ENCODE results near the gene OR2T6. TPM values are rescaled to one million over a fixed set of nuclear protein-coding genes. Genes with fewer than 3 reads are reported as not detected.

The OR2T6 gene
- total and polyA plus RNA-seq, 5 donors from 2014 or later: not detected

DNA sequence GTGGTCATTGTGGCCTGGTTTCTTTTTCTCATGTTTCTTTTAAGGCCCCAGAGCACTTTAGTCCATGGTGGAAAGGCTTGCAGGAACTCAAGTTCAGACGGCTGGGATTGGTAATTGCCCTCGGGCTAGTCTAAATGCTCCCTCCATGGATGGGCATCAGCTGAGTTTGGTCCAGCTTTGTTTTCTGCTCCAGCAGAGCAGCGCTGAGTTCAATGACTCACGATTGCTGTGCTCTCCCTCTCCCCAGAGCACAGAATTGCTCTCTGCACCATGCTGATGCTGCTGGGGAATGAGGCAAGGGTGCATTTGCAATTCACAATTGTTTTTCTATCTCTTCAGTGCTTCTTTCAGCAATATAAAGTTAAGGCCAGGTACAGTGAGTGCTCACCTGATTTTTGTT lies 1.8 kb upstream of the OR2T6 start:
- Mint-ChIP-seq H3K4me1 (peaks cover 0 to 16% (median 4%) of the 10 kb centered on the region in 4 donors), H3K27ac (peak overlapping the region in 1 of 3 donors; percentile 16), H3K4me3 (no peak overlapping the region), H3K27me3 (no peaks in the 10 kb centered on the region), H3K9me3 (no peaks in the 10 kb centered on the region), H3K36me3 (no peaks in the 10 kb centered on the region)
- ATAC-seq (ENCODE audit: low read depth in 2 of 2): no peak
- no peak overlapping the region for H3K27ac ChIP-seq (ENCODE audit: insufficient read depth, low read length, poor library complexity, severe bottlenecking)
- H3K4me1 ChIP-seq (ENCODE audit: control insufficient read depth, insufficient read depth, low read length, poor library complexity, severe bottlenecking): no peaks in the 10 kb centered on the region
- no peak for DNase-seq
- H3K36me3 ChIP-seq (ENCODE audit: control insufficient read depth, insufficient read depth, low read length): no peaks in the 10 kb centered on the region
- H3K9me3 ChIP-seq (ENCODE audit: control insufficient read depth in 2 of 2, low read length in 2 of 2): no peaks in the 10 kb centered on the region
- no peak overlapping the region for H3K4me3 ChIP-seq (ENCODE audit: low read depth, low read length)
- H3K27me3 ChIP-seq (ENCODE audit: control insufficient read depth, insufficient read depth, low read length): no peaks in the 10 kb centered on the region

- no peak overlapping the region for H3K27ac Mint-ChIP-seq
- DNase-seq: no peak
- H3K9me3 Mint-ChIP-seq: no peaks in the 10 kb centered on the region
- no peak for ATAC-seq (ENCODE audit: low read depth in 2 of 2)
- H3K27me3 Mint-ChIP-seq: no peaks in the 10 kb centered on the region
- Histone ChIP-seq H3K9me3 (ENCODE audit: control insufficient read depth in 2 of 2, low read length in 2 of 2) (no peaks in the 10 kb centered on the region), H3K4me1 (ENCODE audit: control insufficient read depth, insufficient read depth, low read length, poor library complexity, severe bottlenecking) (no peaks in the 10 kb centered on the region), H3K27ac (ENCODE audit: insufficient read depth, low read length, poor library complexity, severe bottlenecking) (no peak overlapping the region), H3K4me3 (ENCODE audit: low read depth, low read length) (no peak overlapping the region), H3K27me3 (ENCODE audit: control insufficient read depth, insufficient read depth, low read length) (no peaks in the 10 kb centered on the region), H3K36me3 (ENCODE audit: control insufficient read depth, insufficient read depth, low read length) (no peaks in the 10 kb centered on the region)
- H3K4me3 Mint-ChIP-seq: no peak overlapping the region
- peaks cover 0 to 15% (median 4%) of the 10 kb centered on the region in 4 donors for H3K4me1 Mint-ChIP-seq
- no peaks in the 10 kb centered on the region for H3K36me3 Mint-ChIP-seq
Observed at GRCh38 chr1:248376916-248377315, 1.4 kb downstream of the OR2T6 start.

DNA sequence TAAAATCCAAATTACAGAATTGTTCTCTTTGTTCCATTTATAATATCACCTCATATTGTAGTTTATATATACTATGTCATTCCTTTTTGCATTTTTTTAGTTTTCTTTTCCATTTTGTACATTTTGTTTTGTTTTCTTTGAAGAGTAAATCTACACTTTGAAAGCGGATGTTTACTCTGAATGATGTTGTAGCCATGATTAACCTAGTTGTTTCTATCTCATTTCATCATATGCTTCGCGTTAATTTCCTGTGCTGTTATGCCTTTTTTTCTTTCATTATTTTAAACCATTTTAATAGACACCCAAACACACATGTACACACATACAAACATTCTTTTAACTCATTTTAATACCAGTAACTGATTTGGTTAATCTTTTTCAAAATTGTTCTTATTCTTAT lies 5.3 kb downstream of the OR2T6 start:
- no peaks in the 10 kb centered on the region for H3K36me3 ChIP-seq (ENCODE audit: control insufficient read depth, insufficient read depth, low read length)
- H3K27ac ChIP-seq (ENCODE audit: insufficient read depth, low read length, poor library complexity, severe bottlenecking): no peak overlapping the region
- no peaks in the 10 kb centered on the region for H3K36me3 Mint-ChIP-seq
- no peaks in the 10 kb centered on the region for H3K4me1 ChIP-seq (ENCODE audit: control insufficient read depth, insufficient read depth, low read length, poor library complexity, severe bottlenecking)
- no peaks in the 10 kb centered on the region for H3K27me3 ChIP-seq (ENCODE audit: control insufficient read depth, insufficient read depth, low read length)
- no peaks in the 10 kb centered on the region for H3K27me3 Mint-ChIP-seq
- H3K27ac Mint-ChIP-seq: no peak overlapping the region
- ATAC-seq (ENCODE audit: low read depth in 2 of 2) (no peak), DNase-seq (no peak)
- no peak overlapping the region for H3K4me3 Mint-ChIP-seq
- H3K9me3 ChIP-seq (ENCODE audit: control insufficient read depth in 2 of 2, low read length in 2 of 2): no peaks in the 10 kb centered on the region
- no peaks in the 10 kb centered on the region for H3K4me1 Mint-ChIP-seq
- no peak overlapping the region for H3K4me3 ChIP-seq (ENCODE audit: low read depth, low read length)
- no peaks in the 10 kb centered on the region for H3K9me3 Mint-ChIP-seq

- no peaks in the 10 kb centered on the region for H3K9me3 ChIP-seq (ENCODE audit: control insufficient read depth in 2 of 2, low read length in 2 of 2)
- no peak overlapping the region for H3K4me3 ChIP-seq (ENCODE audit: low read depth, low read length)
- no peaks in the 10 kb centered on the region for H3K4me1 Mint-ChIP-seq
- DNase-seq: no peak
- H3K27ac ChIP-seq (ENCODE audit: insufficient read depth, low read length, poor library complexity, severe bottlenecking): no peak overlapping the region
- no peaks in the 10 kb centered on the region for H3K36me3 ChIP-seq (ENCODE audit: control insufficient read depth, insufficient read depth, low read length)
- no peak overlapping the region for H3K4me3 Mint-ChIP-seq
- H3K27me3 Mint-ChIP-seq: no peaks in the 10 kb centered on the region
- no peaks in the 10 kb centered on the region for H3K27me3 ChIP-seq (ENCODE audit: control insufficient read depth, insufficient read depth, low read length)
- no peaks in the 10 kb centered on the region for H3K36me3 Mint-ChIP-seq
- H3K27ac Mint-ChIP-seq: no peak overlapping the region
- peaks cover 0 to 9% (median 1%) of the 10 kb centered on the region in 7 donors for H3K9me3 Mint-ChIP-seq
- ATAC-seq (ENCODE audit: low read depth in 2 of 2): no peak
- no peaks in the 10 kb centered on the region for H3K4me1 ChIP-seq (ENCODE audit: control insufficient read depth, insufficient read depth, low read length, poor library complexity, severe bottlenecking)
Observed at GRCh38 chr1:248388426-248388825, 12.9 kb downstream of the OR2T6 start.

- no peaks in the 10 kb centered on the region for H3K4me1 Mint-ChIP-seq
- Histone ChIP-seq H3K4me1 (ENCODE audit: control insufficient read depth, insufficient read depth, low read length, poor library complexity, severe bottlenecking) (no peaks in the 10 kb centered on the region), H3K27me3 (ENCODE audit: control insufficient read depth, insufficient read depth, low read length) (no peaks in the 10 kb centered on the region), H3K36me3 (ENCODE audit: control insufficient read depth, insufficient read depth, low read length) (no peaks in the 10 kb centered on the region), H3K27ac (ENCODE audit: insufficient read depth, low read length, poor library complexity, severe bottlenecking) (no peak overlapping the region), H3K9me3 (ENCODE audit: control insufficient read depth in 2 of 2, low read length in 2 of 2) (no peaks in the 10 kb centered on the region), H3K4me3 (ENCODE audit: low read depth, low read length) (no peak overlapping the region)
- DNase-seq (no peak), ATAC-seq (ENCODE audit: low read depth in 2 of 2) (no peak)
- peaks cover 0 to 12% (median 6%) of the 10 kb centered on the region in 7 donors for H3K9me3 Mint-ChIP-seq
- H3K27ac Mint-ChIP-seq: no peak overlapping the region
- H3K36me3 Mint-ChIP-seq: no peaks in the 10 kb centered on the region
- H3K27me3 Mint-ChIP-seq: no peaks in the 10 kb centered on the region
- no peak overlapping the region for H3K4me3 Mint-ChIP-seq
Observed at GRCh38 chr1:248393050-248393449, 17.5 kb downstream of the OR2T6 start.

GRCh38 chr1:248402748-248403147 lies 27.2 kb downstream of the OR2T6 start, which contains the start of gene OR2T1:
Gene OR2T1, plus strand, starts transcription at chr1:248403048. Its CDS starts 3,100 bp downstream, at chr1:248406148.
- no peak for ATAC-seq (ENCODE audit: low read depth in 2 of 2)
- Histone ChIP-seq H3K27ac (ENCODE audit: insufficient read depth, low read length, poor library complexity, severe bottlenecking) (no peak within 1 kb of the TSS), H3K9me3 (ENCODE audit: control insufficient read depth in 2 of 2, low read length in 2 of 2) (peaks cover 0 to 2% of the 10 kb centered on the region in 2 experiments), H3K27me3 (ENCODE audit: control insufficient read depth, insufficient read depth, low read length) (no peaks in the 10 kb centered on the region), H3K4me1 (ENCODE audit: control insufficient read depth, insufficient read depth, low read length, poor library complexity, severe bottlenecking) (no peaks in the 10 kb centered on the region), H3K4me3 (ENCODE audit: low read depth, low read length) (no peak within 1 kb of the TSS), H3K36me3 (ENCODE audit: control insufficient read depth, insufficient read depth, low read length) (no peaks in the 10 kb centered on the region)
- no peak for DNase-seq
- Mint-ChIP-seq H3K4me1 (no peaks in the 10 kb centered on the region), H3K4me3 (no peak within 1 kb of the TSS), H3K36me3 (no peaks in the 10 kb centered on the region), H3K27ac (no peak within 1 kb of the TSS), H3K9me3 (peaks cover 0 to 2% (median 0%) of the 10 kb centered on the region in 7 donors), H3K27me3 (no peaks in the 10 kb centered on the region)

DNA sequence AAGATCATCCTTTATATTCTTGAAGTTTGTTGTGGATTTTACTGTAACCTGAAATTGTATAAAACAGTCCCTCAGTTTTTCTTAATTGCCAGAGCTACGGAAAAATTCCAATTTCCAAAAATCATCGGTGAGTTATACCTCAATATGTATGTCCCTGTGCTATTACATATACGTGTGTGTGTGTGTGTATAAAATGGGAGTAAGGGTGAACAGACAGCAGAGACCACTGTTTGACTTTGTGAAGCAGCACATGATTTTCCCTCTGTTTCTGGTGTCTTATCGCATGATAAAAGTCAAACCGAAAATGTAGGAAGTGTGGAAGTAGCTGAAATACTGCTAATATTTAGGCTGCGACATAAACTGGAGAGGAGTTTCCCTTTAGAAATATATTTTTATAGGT lies 28.5 kb downstream of the OR2T6 start:
- DNase-seq (peak in 2 of 3 donors; percentile 1 to 45), ATAC-seq (ENCODE audit: low read depth in 2 of 2) (no peak)
- Mint-ChIP-seq H3K27ac (peak overlapping the region in 1 of 3 donors; percentile 0), H3K4me3 (no peak overlapping the region), H3K27me3 (no peaks in the 10 kb centered on the region), H3K4me1 (no peaks in the 10 kb centered on the region), H3K36me3 (no peaks in the 10 kb centered on the region), H3K9me3 (peaks cover 0 to 2% (median 2%) of the 10 kb centered on the region in 7 donors)
- H3K36me3 ChIP-seq (ENCODE audit: control insufficient read depth, insufficient read depth, low read length): no peaks in the 10 kb centered on the region
- H3K4me1 ChIP-seq (ENCODE audit: control insufficient read depth, insufficient read depth, low read length, poor library complexity, severe bottlenecking): no peaks in the 10 kb centered on the region
- peaks cover 0 to 2% of the 10 kb centered on the region in 2 experiments for H3K9me3 ChIP-seq (ENCODE audit: control insufficient read depth in 2 of 2, low read length in 2 of 2)
- no peak overlapping the region for H3K27ac ChIP-seq (ENCODE audit: insufficient read depth, low read length, poor library complexity, severe bottlenecking)
- H3K27me3 ChIP-seq (ENCODE audit: control insufficient read depth, insufficient read depth, low read length): no peaks in the 10 kb centered on the region
- no peak overlapping the region for H3K4me3 ChIP-seq (ENCODE audit: low read depth, low read length)

All from CD4-positive, CD25-positive, alpha-beta regulatory T cell (primary cell).